HepG2 (cell line): ENCODE measurements around the gene TRIO. TPM values are rescaled to one million over a fixed set of nuclear protein-coding genes. Genes with fewer than 3 reads are reported as not detected.

Experiments
- ATAC-seq: fragments of 200-7000 bp; cut with Tn5 transposase; 3 replicates; pipeline ENCODE4 v1.9.1; 2020; ENCODE audit warnings: mild to moderate bottlenecking, moderate library complexity
- BruUV-seq: library from RNA; stranded (reverse); fragments of 400-500 nt; replicated peaks from 2 replicates; lab custom pipeline; 2021; lab: Mats Ljungman, UMichigan
- CTCF ChIA-PET: fragments of 300-600 bp; formaldehyde crosslinking; extraction: SDS; loops from one replicate; lab custom pipeline; 2021; ENCODE audit warnings: low total read pairs, inconsistent platforms, low intra/inter-chr PET ratio; lab: Yijun Ruan, JAX
- POLR2A ChIA-PET: fragments of 350-600 bp; sonication (Branson Sonifier 250); formaldehyde crosslinking; loops from one replicate; lab custom pipeline; 2020; ENCODE audit warnings: antibody characterized with exemption, inconsistent platforms; lab: Yijun Ruan, JAX
- DNase-seq: peaks from one replicate; pipeline ENCODE4 v3.0.0-alpha.2; 2015; ENCODE audit warnings: low spot score
- FAIRE-seq: peaks from 3 replicates; lab custom pipeline; 2011; peaks lifted over from hg19 to GRCh38; lab: Jason Lieb, UNC
- H2AFZ ChIP-seq: one replicate; pipeline ENCODE4 v1.6.1; 2011; ENCODE audit warnings: low read length, inconsistent platforms
- H3K27ac ChIP-seq: fragments of 300-600 bp; 3 replicates; pipeline ENCODE4 v1.8.0; 2011; ENCODE audit warnings: mixed run types, mild to moderate bottlenecking, mixed read lengths, low read length, inconsistent platforms; ENCODE audit not compliant: insufficient read depth; ENCODE audit errors: extremely low read length
- H3K27me3 ChIP-seq, 2 experiments: fragments of 200-600 bp in 1 of 2; 2 replicates in 1 of 2; 3 replicates in 1 of 2; pipeline versions ENCODE4 v1.6.0 to v1.8.0; 2011; ENCODE audit warnings: low read length in 2 of 2, mild to moderate bottlenecking in 2 of 2, moderate library complexity in 2 of 2, inconsistent platforms in 1 of 2; ENCODE audit not compliant: insufficient read depth in 2 of 2, control insufficient read depth in 1 of 2
- H3K36me3 ChIP-seq, 2 experiments: fragments of 200-600 bp in 1 of 2; replicated peaks in 1 of 2; 2 replicates in 1 of 2; 3 replicates in 1 of 2; pipeline versions ENCODE4 v1.5.1 to v1.8.0; 2011; ENCODE audit warnings: low read length in 2 of 2, inconsistent platforms in 1 of 2; ENCODE audit not compliant: insufficient read depth in 2 of 2, control insufficient read depth in 1 of 2
- H3K4me1 ChIP-seq: 2 replicates; pipeline ENCODE4 v1.5.1; 2012; ENCODE audit warnings: low read length, inconsistent platforms; ENCODE audit not compliant: insufficient read depth
- H3K4me2 ChIP-seq: 2 replicates; pipeline ENCODE4 v1.6.0; 2011; ENCODE audit warnings: low read depth, low read length, inconsistent platforms
- H3K4me3 ChIP-seq, 3 experiments: fragments of 200-600 bp in 1 of 3; sonication (generic), shearing (Covaris generic) in 1 of 3; replicated peaks in 1 of 3; 2 replicates each; pipeline ENCODE4 v1.5.1; 2011 to 2016; ENCODE audit warnings: low read length in 3 of 3, inconsistent platforms in 2 of 3, low read depth in 2 of 3, mild to moderate bottlenecking in 2 of 3, control low read depth in 1 of 3, mixed read lengths in 1 of 3; ENCODE audit not compliant: insufficient read depth in 1 of 3
- H3K79me2 ChIP-seq: one replicate; pipeline ENCODE4 v1.6.1; 2011; ENCODE audit warnings: low read length, inconsistent platforms; ENCODE audit not compliant: insufficient read depth
- H3K9ac ChIP-seq: 2 replicates; pipeline ENCODE4 v1.6.0; 2011; ENCODE audit warnings: mild to moderate bottlenecking, low read depth, low read length, inconsistent platforms; ENCODE audit not compliant: insufficient read depth
- H3K9me3 ChIP-seq: 2 replicates; pipeline ENCODE4 v1.5.1; 2012; ENCODE audit warnings: mild to moderate bottlenecking, low read length
- H4K20me1 ChIP-seq: 2 replicates; pipeline ENCODE4 v1.6.0; 2011; ENCODE audit warnings: inconsistent platforms, mild to moderate bottlenecking, low read length, moderate library complexity; ENCODE audit not compliant: insufficient read depth
- HOXA5 ChIP-seq: sonication (generic); formaldehyde crosslinking; IDR thresholded peaks from 2 replicates; pipeline ENCODE4 v1.4.0; 2020; ENCODE audit warnings: missing genetic modification reagents
- MAFK ChIP-seq, 2 experiments: IDR thresholded peaks in 1 of 2; conservative IDR thresholded peaks in 1 of 2; 2 replicates each; pipeline ENCODE4 v1.6.1; 2011; ENCODE audit warnings: improper control_type of control experiment in 2 of 2, low read length in 2 of 2
- MTF2 ChIP-seq: sonication (generic); formaldehyde crosslinking; IDR thresholded peaks from 2 replicates; pipeline ENCODE4 v1.5.0; 2020; ENCODE audit warnings: missing genetic modification reagents, borderline replicate concordance
- MYNN ChIP-seq: sonication (generic); formaldehyde crosslinking; IDR thresholded peaks from 2 replicates; pipeline ENCODE4 v1.4.0; 2020; ENCODE audit warnings: mild to moderate bottlenecking, low read depth, missing genetic modification reagents
- MYPOP ChIP-seq: sonication (generic); formaldehyde crosslinking; IDR thresholded peaks from 2 replicates; pipeline ENCODE4 v1.8.1; 2023; ENCODE audit warnings: mild to moderate bottlenecking, moderate library complexity, missing genetic modification reagents
- SCMH1 ChIP-seq: sonication (generic); formaldehyde crosslinking; IDR thresholded peaks from 2 replicates; pipeline ENCODE4 v1.9.0; 2021; ENCODE audit warnings: missing genetic modification reagents, mild to moderate bottlenecking, borderline replicate concordance
- SIN3A ChIP-seq: IDR thresholded peaks from 2 replicates; pipeline ENCODE4 v1.6.1; 2011; ENCODE audit warnings: low read depth, mild to moderate bottlenecking, control low read depth, low read length, borderline replicate concordance
- SKI ChIP-seq: fragments of 450-650 bp; IDR thresholded peaks from one replicate; pipeline ENCODE4 v1.6.1; 2018; ENCODE audit warnings: mild to moderate bottlenecking; ENCODE audit not compliant: partially characterized antibody
- TCF7 ChIP-seq: sonication (generic); IDR thresholded peaks from 2 replicates; pipeline ENCODE4 v1.6.1; 2016; ENCODE audit warnings: antibody characterized with exemption, low read depth
- ZC3H13 ChIP-seq: sonication (generic); formaldehyde crosslinking; IDR thresholded peaks from 2 replicates; pipeline ENCODE4 v1.8.1; 2023; ENCODE audit warnings: mild to moderate bottlenecking, missing genetic modification reagents, moderate library complexity
- ZNF136 ChIP-seq: sonication (generic); formaldehyde crosslinking; IDR thresholded peaks from 2 replicates; pipeline ENCODE4 v1.8.1; 2022; ENCODE audit warnings: low read depth, mild to moderate bottlenecking, moderate library complexity, missing genetic modification reagents
- ZNF205 ChIP-seq: IDR thresholded peaks from 2 replicates; pipeline ENCODE4 v1.6.1; 2018; ENCODE audit warnings: missing biosample characterization, missing genetic modification reagents
- ZNF224 ChIP-seq: sonication (generic); formaldehyde crosslinking; IDR thresholded peaks from 2 replicates; pipeline ENCODE4 v1.5.0; 2020; ENCODE audit warnings: mild to moderate bottlenecking, missing genetic modification reagents
- ZNF263 ChIP-seq: sonication (generic); formaldehyde crosslinking; IDR thresholded peaks from 2 replicates; pipeline ENCODE4 v1.4.0; 2020; ENCODE audit warnings: missing genetic modification reagents
- ZNF282 ChIP-seq: fragments of 450-650 bp; IDR thresholded peaks from 2 replicates; pipeline ENCODE4 v1.6.1; 2018; ENCODE audit not compliant: partially characterized antibody
- ZNF546 ChIP-seq: sonication (generic); formaldehyde crosslinking; conservative IDR thresholded peaks from 2 replicates; pipeline ENCODE4 v1.8.1; 2023; ENCODE audit warnings: mild to moderate bottlenecking, missing genetic modification reagents
- ZNF569 ChIP-seq: sonication (generic); formaldehyde crosslinking; IDR thresholded peaks from 2 replicates; pipeline ENCODE4 v1.5.0; 2020; ENCODE audit warnings: mild to moderate bottlenecking, missing genetic modification reagents, moderate library complexity, borderline replicate concordance
- ZNF720 ChIP-seq: sonication (generic); formaldehyde crosslinking; IDR thresholded peaks from 2 replicates; pipeline ENCODE4 v1.4.0; 2020; ENCODE audit warnings: missing genetic modification reagents
- WGBS: methylation state at CpG from one replicate; pipeline ENCODE4 v1.1.6; 2017; ENCODE audit warnings: low lambda C conversion rate; 5-methylcytosine and 5-hydroxymethylcytosine counted together
- in situ Hi-C: cut with HindIII; loops from 2 replicates; pipeline ENCODE4 v1.10.0; 2017; ENCODE audit warnings: low pct_unique_long_range_greater_than_20kb; ENCODE audit not compliant: extremely low pct_ligation_motif_present
- intact Hi-C: fragments of 100-400 bp; cut with micrococcal nuclease; formaldehyde crosslinking; loops from one replicate; pipeline ENCODE4 v1.10.0; 2022; ENCODE audit not compliant: unreplicated experiment
- polyA plus RNA-seq, 8 experiments: library from polyadenylated mRNA; depleted of rRNA in 3 of 8; stranded (reverse) in 7 of 8; unstranded in 1 of 8; fragments of >200 nt; fragmentation: Illumina TruSeq in 4 of 8; extraction: Trizol in 4 of 8; gene quantifications; 2 replicates each; pipeline versions ENCODE4 v1.2.1 to v1.2.3, GENCODE V29; 2011 to 2016; ENCODE audit warnings: low read depth in 4 of 8, missing spikeins in 1 of 8, mixed read lengths in 1 of 8; ENCODE audit not compliant: insufficient read depth in 1 of 8
- total RNA-seq, 5 experiments: library from RNA; depleted of rRNA; stranded (reverse); fragments of >200 nt; fragmentation: Illumina TruSeq; extraction: Trizol; gene quantifications; 2 replicates each; pipeline ENCODE4 v1.2.3, GENCODE V29; 2016; ENCODE audit warnings: low read depth in 1 of 5
- TF ChIP-seq, protein P1 (sequence below): IDR thresholded peaks from 2 replicates; pipeline ENCODE4 v1.6.1; 2016; ENCODE audit warnings: low read depth, borderline replicate concordance
- TF ChIP-seq, protein P2 (sequence below): sonication (generic); formaldehyde crosslinking; IDR thresholded peaks from 2 replicates; pipeline ENCODE4 v1.4.0; 2020; ENCODE audit warnings: mild to moderate bottlenecking, missing genetic modification reagents

TRIO gene
- total and polyA plus RNA-seq, 2 of the 13 experiments (the other 11 are each of a cell fraction or from before 2014, with no cell fraction given), result 45.2 to 45.9 TPM

DNA sequence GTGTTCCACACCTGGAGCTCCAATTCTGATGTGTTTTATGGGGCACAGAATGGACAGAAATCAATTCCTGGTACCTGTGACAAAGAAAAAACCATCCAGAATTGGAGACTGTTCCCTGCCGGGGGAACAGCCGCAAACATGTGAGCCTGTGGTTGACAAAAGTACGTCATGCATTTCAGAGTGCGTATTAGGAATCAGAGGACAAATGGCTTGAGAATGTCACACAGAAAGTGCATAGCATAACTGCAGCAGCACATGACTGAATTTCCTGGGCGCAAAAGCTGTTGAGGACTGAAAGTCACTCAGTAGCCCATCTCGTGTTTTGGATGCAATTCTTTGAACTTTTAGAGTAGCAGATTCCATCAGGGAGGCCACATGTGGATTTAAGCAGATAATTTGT, 85.1 kb downstream of the TRIO start:
- ChIA-PET CTCF (no interaction called here), POLR2A (no interaction called here)
- no peak for DNase-seq
- no peak for FAIRE-seq
- TF ChIP-seq MYNN (CRISPR knock-in tag) (no peak), SKI (no peak), TCF7 (no peak), ZNF282 (no peak), ZNF263 (CRISPR knock-in tag) (no peak), HOXA5 (CRISPR knock-in tag) (no peak)
- WGBS, result 94% methylated on average over 6 of the region's 6 CpGs
- H2AFZ ChIP-seq, result no peak overlapping the region
- H4K20me1 ChIP-seq, result peaks cover 13% of the 10 kb centered on the region; the same call in 1 of the 2 replicates
- H3K4me1 ChIP-seq, result peaks cover 29% of the 10 kb centered on the region
- BruUV-seq, result no TSS peak
- in situ Hi-C loops, result no loop called here
- no peak overlapping the region for H3K4me2 ChIP-seq
- no peak overlapping the region for H3K4me3 ChIP-seq
- peaks cover 92% of the 10 kb centered on the region for H3K79me2 ChIP-seq
- H3K36me3 ChIP-seq, result 0 out of 5 replicates have a peak, but pooled peaks cover 0 to 3% of the 10 kb centered on the region in 2 experiments
- H3K9me3 ChIP-seq, result no peaks in the 10 kb centered on the region
- ATAC-seq, result no peak
- H3K27ac ChIP-seq, result no peak overlapping the region
- intact Hi-C loops, result no loop called here
- no peaks in the 10 kb centered on the region for H3K27me3 ChIP-seq
- no peak overlapping the region for H3K9ac ChIP-seq

DNA sequence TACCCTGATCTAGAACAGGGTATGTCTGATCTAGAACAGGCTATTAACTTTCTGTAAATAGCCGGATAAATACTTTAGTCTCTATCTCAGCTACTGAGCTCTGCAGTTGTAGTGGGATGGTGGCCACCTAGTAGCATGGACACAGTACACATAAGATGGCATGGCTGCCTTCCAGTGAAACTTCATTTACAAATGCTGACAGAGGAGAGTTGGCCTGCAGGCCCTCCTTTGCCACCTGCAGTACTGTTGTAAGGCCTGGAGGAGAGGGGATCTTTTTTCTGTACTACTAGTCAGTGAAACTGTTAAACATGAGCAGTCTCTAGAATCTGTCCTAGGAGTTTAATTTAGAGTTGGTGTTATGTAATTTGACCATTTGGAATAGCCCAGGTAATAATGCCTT, 86.0 kb downstream of the TRIO start:
- Histone ChIP-seq H3K79me2 (peaks cover 94% of the 10 kb centered on the region), H4K20me1 (peaks cover 19% of the 10 kb centered on the region; the same call in 1 of the 2 replicates), H3K36me3 (0 out of 5 replicates have a peak, but pooled peaks cover 0 to 3% of the 10 kb centered on the region in 2 experiments), H3K4me2 (no peak overlapping the region), H3K4me1 (peaks cover 35% of the 10 kb centered on the region), H3K4me3 (no peak overlapping the region), H2AFZ (no peak overlapping the region), H3K9me3 (no peaks in the 10 kb centered on the region), H3K9ac (no peak overlapping the region), H3K27me3 (no peaks in the 10 kb centered on the region), H3K27ac (no peak overlapping the region)
- BruUV-seq, result no TSS peak
- peak; percentile 40; the same call in 2 of the 3 replicates for ATAC-seq
- no peak for DNase-seq
- in situ Hi-C loops (no loop called here), intact Hi-C loops (no loop called here)
- no peak for FAIRE-seq
- TF ChIP-seq ZC3H13 (no peak), MTF2 (CRISPR knock-in tag) (no peak), ZNF720 (no peak), ZNF569 (CRISPR knock-in tag) (no peak), ZNF205 (CRISPR knock-in tag) (no peak), ZNF546 (no peak), MAFK (conservative IDR thresholded peaks at IDR 0.05 in 1 of 2, IDR thresholded peaks at IDR 0.05 in 1 of 2; ENCODE audit: low read length in 2 of 2) (no peak), ZNF136 (CRISPR knock-in tag) (no peak), SIN3A (no peak), SCMH1 (CRISPR knock-in tag) (no peak), ZNF224 (CRISPR knock-in tag) (no peak), MYPOP (CRISPR knock-in tag) (no peak)
- TF ChIP-seq, protein P1, sequence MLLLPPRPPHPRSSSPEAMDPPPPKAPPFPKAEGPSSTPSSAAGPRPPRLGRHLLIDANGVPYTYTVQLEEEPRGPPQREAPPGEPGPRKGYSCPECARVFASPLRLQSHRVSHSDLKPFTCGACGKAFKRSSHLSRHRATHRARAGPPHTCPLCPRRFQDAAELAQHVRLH (CRISPR knock-in tag), result no peak
- TF ChIP-seq, protein P2, sequence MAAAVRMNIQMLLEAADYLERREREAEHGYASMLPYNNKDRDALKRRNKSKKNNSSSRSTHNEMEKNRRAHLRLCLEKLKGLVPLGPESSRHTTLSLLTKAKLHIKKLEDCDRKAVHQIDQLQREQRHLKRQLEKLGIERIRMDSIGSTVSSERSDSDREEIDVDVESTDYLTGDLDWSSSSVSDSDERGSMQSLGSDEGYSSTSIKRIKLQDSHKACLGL (CRISPR knock-in tag), result no peak
- 100% methylated on average over 1 of the region's 1 CpG for WGBS
- ChIA-PET POLR2A (no interaction called here), CTCF (no interaction called here)
